Activated CD4-positive, alpha-beta memory T cell treated with anti-CD3 and anti-CD28 coated beads, Interleukin-2, amount 10 ng/mL, durations not matched to agents 7 days and 5 days (primary cell): Measurements from ENCODE around the gene TRIM61. TPM values are rescaled to one million over a fixed set of nuclear protein-coding genes. Genes with fewer than 3 reads are reported as not detected.
"Not testable (repeated sequence)": the region's sequence is repeated elsewhere in the genome, so short reads cannot be mapped to it uniquely, and the experiment has no call there.

Experiments used
- CTCF ChIA-PET: fragments of 350-600 bp; sonication (Branson Sonifier 250); formaldehyde crosslinking; loops from one replicate; lab custom pipeline; 2021; ENCODE audit warnings: antibody characterized with exemption, inconsistent platforms; lab: Charles Lee
- POLR2A ChIA-PET: fragments of 350-600 bp; sonication (Branson Sonifier 250); formaldehyde crosslinking; loops from one replicate; lab custom pipeline; 2021; ENCODE audit warnings: antibody characterized with exemption; lab: Charles Lee
- DNase-seq: peaks from one replicate; pipeline ENCODE4 v3.0.0-alpha.2; 2020
- H3K27ac Mint-ChIP-seq: one replicate; pipeline ENCODE4 v1.8.0; 2021; ENCODE audit warnings: mild to moderate bottlenecking, mixed read lengths
- H3K27me3 Mint-ChIP-seq: one replicate; pipeline ENCODE4 v1.8.0; 2021; ENCODE audit warnings: mixed read lengths
- H3K36me3 Mint-ChIP-seq: one replicate; pipeline ENCODE4 v1.8.0; 2021; ENCODE audit warnings: low read depth, mixed read lengths
- H3K4me1 Mint-ChIP-seq: one replicate; pipeline ENCODE4 v1.8.0; 2021; ENCODE audit warnings: mixed read lengths
- H3K4me3 Mint-ChIP-seq: one replicate; pipeline ENCODE4 v1.8.0; 2021; ENCODE audit warnings: mild to moderate bottlenecking, mixed read lengths
- H3K9me3 Mint-ChIP-seq: one replicate; pipeline ENCODE4 v1.8.0; 2021; ENCODE audit warnings: mixed read lengths
- total RNA-seq, 2 experiments: library from RNA; stranded (reverse); gene quantifications; one replicate each; pipeline ENCODE4 v1.2.3, GENCODE V29; 2021

TRIM61 gene
- total RNA-seq, 2 experiments from 2014 or later = 1.0 to 1.1 TPM

GRCh38 chr4:164948975-164949374, 28.5 kb downstream of the TRIM61 start:
- no peak for DNase-seq
- Mint-ChIP-seq H3K36me3 (no peaks in the 10 kb centered on the region), H3K4me1 (no peaks in the 10 kb centered on the region), H3K27me3 (peaks cover 7% of the 10 kb centered on the region), H3K4me3 (no peak overlapping the region), H3K27ac (no peak overlapping the region), H3K9me3 (no peaks in the 10 kb centered on the region)
- POLR2A ChIA-PET = no interaction called here
- CTCF ChIA-PET = interaction anchor here (1.1 kb wide), 1 partner anchor 10 kb away, joined by 3 read pairs; no protein-coding TSS in a partner anchor

DNA sequence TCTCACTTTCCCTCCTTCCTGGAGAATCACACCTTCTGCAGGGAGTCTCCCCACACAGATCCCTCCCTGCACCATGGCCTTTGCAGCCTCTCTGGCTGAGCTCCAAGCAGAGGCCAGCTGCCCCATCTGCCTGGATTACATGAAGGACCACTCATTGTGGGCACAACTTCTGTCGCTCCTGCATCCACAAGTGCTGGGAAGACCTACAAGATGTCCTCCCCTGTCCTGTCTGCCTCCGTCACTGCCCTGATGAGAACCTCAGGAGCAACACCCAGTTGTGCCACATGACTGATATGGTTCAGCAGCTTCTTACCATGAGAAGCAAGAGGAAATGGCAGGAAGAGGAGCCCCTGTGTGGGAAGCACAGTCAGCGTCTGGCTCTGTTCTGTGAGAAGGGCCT, 29.5 kb downstream of the TRIM61 start:
- H3K4me1 Mint-ChIP-seq, DNase-seq, POLR2A ChIA-PET, H3K27ac Mint-ChIP-seq, H3K9me3 Mint-ChIP-seq, H3K4me3 Mint-ChIP-seq, CTCF ChIA-PET, H3K36me3 Mint-ChIP-seq, H3K27me3 Mint-ChIP-seq: not testable (repeated sequence)

- ChIA-PET CTCF (no interaction called here), POLR2A (no interaction called here)
- H3K36me3 Mint-ChIP-seq = no peaks in the 10 kb centered on the region
- no peaks in the 10 kb centered on the region for H3K9me3 Mint-ChIP-seq
- H3K27ac Mint-ChIP-seq = no peak overlapping the region
- peaks cover 9% of the 10 kb centered on the region for H3K27me3 Mint-ChIP-seq
- no peak overlapping the region for H3K4me3 Mint-ChIP-seq
- no peak for DNase-seq
- H3K4me1 Mint-ChIP-seq = no peaks in the 10 kb centered on the region
These were observed 30.6 kb downstream of the TRIM61 start for GRCh38 chr4:164946810-164947209.

- Mint-ChIP-seq H3K36me3 (no peaks in the 10 kb centered on the region), H3K27ac (no peak overlapping the region), H3K4me1 (no peaks in the 10 kb centered on the region), H3K27me3 (peaks cover 5% of the 10 kb centered on the region), H3K9me3 (no peaks in the 10 kb centered on the region), H3K4me3 (no peak overlapping the region)
- DNase-seq = no peak
- ChIA-PET CTCF (interaction anchor here (1.0 kb wide), 1 partner anchor 10 kb away, joined by 3 read pairs; no protein-coding TSS in a partner anchor), POLR2A (no interaction called here)
These were observed 32.3 kb downstream of the TRIM61 start for GRCh38 chr4:164945146-164945545.

- Mint-ChIP-seq H3K27ac (no peak overlapping the region), H3K27me3 (peaks cover 3% of the 10 kb centered on the region), H3K9me3 (no peaks in the 10 kb centered on the region), H3K4me3 (no peak overlapping the region), H3K36me3 (no peaks in the 10 kb centered on the region), H3K4me1 (no peaks in the 10 kb centered on the region)
- ChIA-PET CTCF (no interaction called here), POLR2A (no interaction called here)
- DNase-seq = no peak
These were observed 34.3 kb downstream of the TRIM61 start for GRCh38 chr4:164943192-164943591.

- DNase-seq = no peak
- POLR2A ChIA-PET = no interaction called here
- Mint-ChIP-seq H3K4me1 (no peaks in the 10 kb centered on the region), H3K27me3 (peaks cover 1% of the 10 kb centered on the region), H3K36me3 (no peaks in the 10 kb centered on the region), H3K27ac (no peak overlapping the region), H3K9me3 (no peaks in the 10 kb centered on the region), H3K4me3 (no peak overlapping the region)
- CTCF ChIA-PET = no interaction called here
These were observed 39.7 kb downstream of the TRIM61 start for GRCh38 chr4:164937576-164938270.

GRCh38 chr4:164935865-164936606, 41.4 kb downstream of the TRIM61 start:
- H3K4me1 Mint-ChIP-seq, H3K4me3 Mint-ChIP-seq, POLR2A ChIA-PET, H3K36me3 Mint-ChIP-seq, H3K27me3 Mint-ChIP-seq, CTCF ChIA-PET, DNase-seq, H3K9me3 Mint-ChIP-seq, H3K27ac Mint-ChIP-seq: not testable (repeated sequence)

DNA sequence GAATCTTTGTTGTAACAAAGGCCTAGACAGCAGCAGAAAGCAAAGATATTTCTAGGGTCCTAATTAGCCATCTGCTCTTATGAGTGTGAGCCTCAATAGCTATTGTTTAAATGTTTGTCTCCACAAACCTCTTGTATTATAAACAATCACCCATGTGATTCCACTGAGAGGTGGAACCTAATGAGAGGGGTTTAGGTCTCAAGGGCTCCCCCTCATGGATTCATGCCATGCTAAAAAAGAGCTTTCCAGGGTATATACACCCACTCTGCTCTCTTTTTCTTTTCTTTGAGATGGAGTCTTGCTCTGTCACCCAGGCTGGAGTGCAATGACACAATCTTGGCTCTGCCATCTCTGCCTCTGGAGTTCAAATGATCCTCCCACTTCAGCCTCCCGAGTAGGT, 42.1 kb downstream of the TRIM61 start:
- H3K4me1 Mint-ChIP-seq = no peaks in the 10 kb centered on the region
- no peak for DNase-seq
- no peaks in the 10 kb centered on the region for H3K36me3 Mint-ChIP-seq
- peaks cover 1% of the 10 kb centered on the region for H3K27me3 Mint-ChIP-seq
- CTCF ChIA-PET = interaction anchor here (0.6 to 0.9 kb wide), 2 partner anchors 9 to 521 kb away, joined by 3 read pairs; no protein-coding TSS in a partner anchor
- POLR2A ChIA-PET = no interaction called here
- H3K4me3 Mint-ChIP-seq = no peak overlapping the region
- H3K9me3 Mint-ChIP-seq = no peaks in the 10 kb centered on the region
- no peak overlapping the region for H3K27ac Mint-ChIP-seq

DNA sequence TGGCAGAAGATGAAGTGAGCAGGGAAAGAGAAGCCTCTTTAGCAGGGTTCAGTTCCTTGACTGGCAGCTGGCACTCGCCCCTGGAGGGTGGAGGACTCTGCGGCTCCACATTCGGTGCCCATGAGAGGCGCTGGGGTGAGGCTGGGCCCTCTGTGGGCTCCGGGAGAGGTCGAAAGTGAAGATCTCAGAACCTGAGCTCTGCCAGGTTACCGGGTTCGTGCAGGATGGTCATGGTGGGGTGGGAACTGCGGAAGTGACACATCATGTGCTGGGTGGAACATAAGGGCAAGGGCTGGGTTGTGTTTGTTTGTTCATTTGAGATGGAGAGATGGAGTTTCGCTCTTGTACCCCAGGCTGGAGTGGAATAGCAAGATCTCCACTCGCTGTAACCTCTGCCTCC, 44.2 kb downstream of the TRIM61 start:
- H3K9me3 Mint-ChIP-seq = no peaks in the 10 kb centered on the region
- H3K4me3 Mint-ChIP-seq = no peak overlapping the region
- CTCF ChIA-PET = no interaction called here
- no peak overlapping the region for H3K27ac Mint-ChIP-seq
- no peaks in the 10 kb centered on the region for H3K4me1 Mint-ChIP-seq
- no peak for DNase-seq
- H3K36me3 Mint-ChIP-seq = no peaks in the 10 kb centered on the region
- POLR2A ChIA-PET = no interaction called here
- H3K27me3 Mint-ChIP-seq = no peaks in the 10 kb centered on the region

DNA sequence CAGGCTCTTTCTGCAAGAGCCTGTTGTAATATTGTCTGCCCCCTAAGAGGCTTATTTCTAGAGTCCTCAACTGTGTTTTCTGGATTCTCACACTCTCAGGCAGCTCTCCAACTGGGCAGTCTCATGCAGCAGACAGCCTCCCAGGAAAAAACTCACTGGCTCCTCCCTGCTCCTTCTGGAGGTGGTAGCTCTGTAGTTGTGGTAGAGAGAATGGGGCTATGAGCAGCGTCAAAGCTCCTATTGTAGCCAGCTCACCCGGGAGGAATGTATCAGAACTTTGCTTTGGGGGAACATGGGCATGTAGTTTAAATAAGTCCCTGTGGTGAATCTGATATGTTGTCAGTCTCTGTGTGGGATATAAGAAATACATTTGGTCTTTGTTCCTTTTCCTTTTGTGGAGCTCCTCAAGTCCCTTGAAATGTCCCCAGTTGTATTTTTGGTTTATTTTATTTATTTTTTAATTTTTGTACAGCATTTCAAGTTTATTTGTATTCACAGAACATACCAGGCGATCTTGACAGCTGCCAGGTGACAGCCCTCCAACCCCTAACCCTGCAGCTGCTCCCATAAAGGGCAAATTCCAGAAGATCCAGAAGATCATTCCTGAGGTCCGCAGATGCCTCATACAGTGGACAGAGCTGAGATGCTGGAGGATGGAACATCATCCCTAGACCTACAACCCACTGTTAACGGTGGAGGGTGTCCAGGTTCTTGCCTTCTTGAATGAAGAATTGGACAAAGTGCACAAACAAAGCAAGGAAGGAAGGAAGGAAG, 45.7 kb downstream of the TRIM61 start:
- no peaks in the 10 kb centered on the region for H3K27me3 Mint-ChIP-seq
- ChIA-PET CTCF (no interaction called here), POLR2A (no interaction called here)
- no peak overlapping the region for H3K27ac Mint-ChIP-seq
- H3K36me3 Mint-ChIP-seq = no peaks in the 10 kb centered on the region
- DNase-seq = no peak
- H3K4me1 Mint-ChIP-seq = no peaks in the 10 kb centered on the region
- H3K9me3 Mint-ChIP-seq = no peaks in the 10 kb centered on the region
- H3K4me3 Mint-ChIP-seq = no peak overlapping the region

DNA sequence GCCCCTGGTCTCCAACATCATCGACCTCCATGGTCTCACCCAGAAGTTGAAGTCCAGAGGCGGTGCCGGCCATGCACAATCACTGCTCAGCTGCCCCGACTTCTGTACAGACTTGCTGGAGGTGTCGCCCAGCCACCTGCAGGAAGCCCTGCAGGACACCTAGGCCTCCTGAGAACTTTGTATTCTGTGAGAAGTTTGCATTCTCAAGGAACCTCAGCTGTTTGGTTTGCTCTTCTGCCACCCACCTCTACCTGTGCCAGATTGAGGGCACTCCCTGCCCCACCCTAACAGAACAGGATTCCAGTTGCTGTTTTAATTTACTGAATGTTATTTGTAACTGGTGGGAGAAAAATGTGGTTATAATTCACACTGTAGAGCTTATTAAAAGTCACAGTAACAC, 46.8 kb downstream of the TRIM61 start:
- ChIA-PET POLR2A (no interaction called here), CTCF (no interaction called here)
- no peaks in the 10 kb centered on the region for H3K36me3 Mint-ChIP-seq
- no peaks in the 10 kb centered on the region for H3K27me3 Mint-ChIP-seq
- no peaks in the 10 kb centered on the region for H3K4me1 Mint-ChIP-seq
- no peak overlapping the region for H3K4me3 Mint-ChIP-seq
- DNase-seq = no peak
- H3K9me3 Mint-ChIP-seq = no peaks in the 10 kb centered on the region
- H3K27ac Mint-ChIP-seq = no peak overlapping the region

- DNase-seq, H3K4me1 Mint-ChIP-seq, CTCF ChIA-PET, H3K9me3 Mint-ChIP-seq, H3K27me3 Mint-ChIP-seq, H3K4me3 Mint-ChIP-seq, H3K27ac Mint-ChIP-seq, POLR2A ChIA-PET, H3K36me3 Mint-ChIP-seq: not testable (repeated sequence)
These were observed 50.4 kb downstream of the TRIM61 start for GRCh38 chr4:164927101-164927500.

DNA sequence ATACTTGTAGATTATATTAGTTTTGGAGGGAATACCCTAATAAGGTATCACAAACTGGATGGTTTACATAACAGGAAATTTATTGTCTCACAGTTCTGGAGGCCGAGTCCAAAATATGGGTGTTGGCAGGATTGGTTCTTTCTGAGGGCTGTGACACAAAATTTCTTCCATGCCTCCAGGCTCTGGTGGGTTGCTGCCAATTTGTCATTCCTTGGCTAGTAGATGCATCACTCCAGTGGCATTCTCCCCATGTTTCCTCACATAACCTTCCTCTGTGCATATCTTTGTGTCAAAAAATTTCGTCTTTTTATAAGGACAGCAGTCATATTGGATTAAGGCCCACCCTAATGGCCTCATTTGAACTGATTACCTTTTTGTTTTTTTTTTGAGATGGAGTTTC, 51.2 kb downstream of the TRIM61 start:
- no peak overlapping the region for H3K27ac Mint-ChIP-seq
- no peaks in the 10 kb centered on the region for H3K36me3 Mint-ChIP-seq
- no peaks in the 10 kb centered on the region for H3K27me3 Mint-ChIP-seq
- no peaks in the 10 kb centered on the region for H3K9me3 Mint-ChIP-seq
- no peaks in the 10 kb centered on the region for H3K4me1 Mint-ChIP-seq
- no peak for DNase-seq
- ChIA-PET CTCF (no interaction called here), POLR2A (no interaction called here)
- H3K4me3 Mint-ChIP-seq = no peak overlapping the region
